Neural progenitor cell (in vitro differentiated cells): Measurements from ENCODE around the gene SF3A1. TPM values are rescaled to one million over a fixed set of nuclear protein-coding genes. Genes with fewer than 3 reads are reported as not detected.

Source experiments
- DNase-seq: peaks from one replicate; pipeline ENCODE4 v3.0.0-alpha.2; 2016; ENCODE audit warnings: low spot score
- H2AFZ ChIP-seq: fragments of 200-600 bp; sonication (generic); replicated peaks from 2 replicates; pipeline ENCODE4 v1.6.1; 2016; ENCODE audit warnings: antibody characterized with exemption
- H3F3A ChIP-seq: fragments of 200-600 bp; sonication (generic); 2 replicates; pipeline ENCODE4 v1.6.1; 2016; ENCODE audit warnings: antibody characterized with exemption, low read depth
- H3K27ac ChIP-seq: fragments of 200-600 bp; sonication (generic); 2 replicates; pipeline ENCODE4 v1.5.1; 2016; ENCODE audit warnings: mild to moderate bottlenecking
- H3K27me3 ChIP-seq: fragments of 200-600 bp; sonication (generic); 2 replicates; pipeline ENCODE4 v1.6.1; 2016; ENCODE audit warnings: mild to moderate bottlenecking, moderate library complexity
- H3K36me3 ChIP-seq: fragments of 200-600 bp; sonication (generic); 2 replicates; pipeline ENCODE4 v1.5.1; 2016
- H3K4me1 ChIP-seq: fragments of 200-600 bp; sonication (generic); 2 replicates; pipeline ENCODE4 v1.6.1; 2016; ENCODE audit warnings: mixed run types
- H3K4me2 ChIP-seq: fragments of 200-600 bp; sonication (generic); 2 replicates; pipeline ENCODE4 v1.6.1; 2016
- H3K4me3 ChIP-seq: fragments of 200-600 bp; sonication (generic); 2 replicates; pipeline ENCODE4 v1.5.1; 2016
- H3K79me2 ChIP-seq: fragments of 200-600 bp; sonication (generic); 2 replicates; pipeline ENCODE4 v1.6.1; 2016; ENCODE audit warnings: low read depth
- H3K9ac ChIP-seq: fragments of 200-600 bp; sonication (generic); 2 replicates; pipeline ENCODE4 v1.6.1; 2016
- H3K9me3 ChIP-seq: fragments of 200-600 bp; sonication (generic); 2 replicates; pipeline ENCODE4 v1.5.1; 2016; ENCODE audit warnings: low read depth
- H4K20me1 ChIP-seq: fragments of 200-600 bp; sonication (generic); 2 replicates; pipeline ENCODE4 v1.6.1; 2016; ENCODE audit warnings: low read depth
- H3K27ac Mint-ChIP-seq: 3 replicates; pipeline ENCODE4 v1.8.0; 2021; ENCODE audit warnings: mixed read lengths
- H3K27me3 Mint-ChIP-seq: 2 replicates; pipeline ENCODE4 v1.8.0; 2022; ENCODE audit warnings: low read depth, mild to moderate bottlenecking, inconsistent platforms, moderate library complexity, mixed read lengths; ENCODE audit not compliant: insufficient read depth
- H3K36me3 Mint-ChIP-seq: 3 replicates; pipeline ENCODE4 v1.8.0; 2021; ENCODE audit warnings: mixed read lengths
- H3K4me1 Mint-ChIP-seq: 3 replicates; pipeline ENCODE4 v1.8.0; 2021; ENCODE audit warnings: mixed read lengths
- H3K4me3 Mint-ChIP-seq: 3 replicates; pipeline ENCODE4 v1.8.0; 2021; ENCODE audit warnings: mild to moderate bottlenecking, moderate library complexity, mixed read lengths
- H3K9me3 Mint-ChIP-seq: 3 replicates; pipeline ENCODE4 v1.8.0; 2020; ENCODE audit warnings: mixed read lengths
- CTCF ChIP-seq: fragments of 200-600 bp; sonication (generic); IDR thresholded peaks from 2 replicates; pipeline ENCODE4 v1.5.1; 2017; ENCODE audit warnings: antibody characterized with exemption, mild to moderate bottlenecking
- EZH2 ChIP-seq: fragments of 200-600 bp; sonication (generic); IDR thresholded peaks from 2 replicates; pipeline ENCODE4 v1.6.1; 2017; ENCODE audit warnings: antibody characterized with exemption, mild to moderate bottlenecking, moderate library complexity
- EZH2phosphoT487 ChIP-seq: fragments of 200-600 bp; sonication (generic); IDR thresholded peaks from 2 replicates; pipeline ENCODE4 v1.6.1; 2017; ENCODE audit warnings: antibody characterized with exemption
- total RNA-seq: library from RNA; depleted of rRNA; stranded (reverse); fragments of >200 nt; gene quantifications from 2 replicates; pipeline ENCODE4 v1.2.3, GENCODE V29; 2015; ENCODE audit warnings: low replicate concordance

Gene SF3A1
- total RNA-seq, 1 donor from 2014 or later: 29.2 TPM

- Histone ChIP-seq H2AFZ (no peak overlapping the region), H3K36me3 (peaks cover 7% of the 10 kb centered on the region), H3K9ac (no peak overlapping the region), H3K27ac (no peak overlapping the region), H3K27me3 (no peaks in the 10 kb centered on the region), H3K4me1 (peaks cover 8% of the 10 kb centered on the region), H3K4me2 (no peak overlapping the region), H4K20me1 (peaks cover 80% of the 10 kb centered on the region), H3K79me2 (peaks cover 89% of the 10 kb centered on the region), H3F3A (no peaks in the 10 kb centered on the region), H3K4me3 (no peak overlapping the region), H3K9me3 (no peaks in the 10 kb centered on the region)
- Mint-ChIP-seq H3K9me3 (no peaks in the 10 kb centered on the region), H3K27ac (no peak overlapping the region), H3K4me1 (peaks cover 11% of the 10 kb centered on the region), H3K4me3 (no peak overlapping the region), H3K36me3 (peaks cover 34% of the 10 kb centered on the region), H3K27me3 (no peaks in the 10 kb centered on the region)
- no peak for DNase-seq
- TF ChIP-seq EZH2phosphoT487 (no peak), CTCF (no peak), EZH2 (no peak)
Measured at GRCh38 chr22:30351226-30351625, 5.5 kb downstream of the SF3A1 start.

GRCh38 chr22:30348809-30349208 is 7.9 kb downstream of the SF3A1 start:
- H3K27ac Mint-ChIP-seq: no peak overlapping the region
- no peak for DNase-seq
- Histone ChIP-seq H3K27ac (no peak overlapping the region), H3K27me3 (no peaks in the 10 kb centered on the region), H3K4me1 (no peaks in the 10 kb centered on the region), H3K9ac (no peak overlapping the region), H4K20me1 (peaks cover 64% of the 10 kb centered on the region), H3K9me3 (no peaks in the 10 kb centered on the region), H3K79me2 (peaks cover 65% of the 10 kb centered on the region), H3K4me3 (no peak overlapping the region), H3K4me2 (no peak overlapping the region), H2AFZ (no peak overlapping the region), H3K36me3 (peaks cover 18% of the 10 kb centered on the region), H3F3A (no peaks in the 10 kb centered on the region)
- H3K4me3 Mint-ChIP-seq: no peak overlapping the region
- no peaks in the 10 kb centered on the region for H3K4me1 Mint-ChIP-seq
- TF ChIP-seq EZH2phosphoT487 (no peak), CTCF (no peak), EZH2 (no peak)
- peaks cover 45% of the 10 kb centered on the region for H3K36me3 Mint-ChIP-seq
- no peaks in the 10 kb centered on the region for H3K27me3 Mint-ChIP-seq
- no peaks in the 10 kb centered on the region for H3K9me3 Mint-ChIP-seq

- Mint-ChIP-seq H3K9me3 (no peaks in the 10 kb centered on the region), H3K4me3 (no peak overlapping the region), H3K4me1 (no peaks in the 10 kb centered on the region), H3K36me3 (peaks cover 48% of the 10 kb centered on the region), H3K27ac (no peak overlapping the region), H3K27me3 (no peaks in the 10 kb centered on the region)
- Histone ChIP-seq H3K36me3 (peaks cover 21% of the 10 kb centered on the region), H3K4me1 (no peaks in the 10 kb centered on the region), H3K27ac (no peak overlapping the region), H3K9ac (no peak overlapping the region), H2AFZ (no peak overlapping the region), H3K27me3 (no peaks in the 10 kb centered on the region), H3K79me2 (peaks cover 62% of the 10 kb centered on the region), H4K20me1 (peaks cover 60% of the 10 kb centered on the region), H3F3A (no peaks in the 10 kb centered on the region), H3K9me3 (no peaks in the 10 kb centered on the region), H3K4me2 (no peak overlapping the region), H3K4me3 (no peak overlapping the region)
- no peak for DNase-seq
- no peak for TF ChIP-seq EZH2
- TF ChIP-seq CTCF: no peak
- no peak for TF ChIP-seq EZH2phosphoT487
Measured at GRCh38 chr22:30348404-30348803, 8.3 kb downstream of the SF3A1 start.
